ES-I3 (cell line): ENCODE data around the gene ZNF521.

Source experiments
- H3K36me3 ChIP-seq: 2 replicates; pipeline ENCODE4 v1.6.1; 2013; ENCODE audit warnings: mild to moderate bottlenecking, low read length, control low read depth, moderate library complexity; ENCODE audit not compliant: insufficient read depth
- H3K4me1 ChIP-seq: 2 replicates; pipeline ENCODE4 v1.6.1; 2013; ENCODE audit warnings: mild to moderate bottlenecking, control low read depth, low read length; ENCODE audit not compliant: insufficient read depth
- H3K9ac ChIP-seq: 2 replicates; pipeline ENCODE4 v1.6.1; 2013; ENCODE audit warnings: low read depth, mild to moderate bottlenecking, low read length, moderate library complexity
- H3K9me3 ChIP-seq: 2 replicates; pipeline ENCODE4 v1.6.1; 2013; ENCODE audit warnings: mild to moderate bottlenecking, low read length, moderate library complexity; ENCODE audit not compliant: control insufficient read depth, insufficient read depth

The ZNF521 gene

DNA sequence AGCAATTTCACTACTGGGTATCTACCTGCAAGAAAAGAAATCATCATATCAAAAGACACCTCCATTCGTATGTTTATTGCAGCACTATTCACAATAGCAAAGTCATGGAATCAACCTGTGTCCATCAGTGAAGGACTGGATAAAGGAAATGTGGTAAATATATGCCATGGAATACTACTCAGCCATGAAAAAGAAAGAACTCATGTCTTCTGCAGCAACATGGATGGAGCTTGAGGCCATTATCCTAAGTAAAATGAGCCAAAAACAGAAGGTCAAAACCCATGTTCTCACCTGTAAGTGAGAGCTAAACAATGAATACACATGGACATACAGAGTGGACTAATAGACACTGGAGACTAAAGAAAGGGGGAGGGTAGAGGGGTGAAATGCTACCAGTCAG lies 322.2 kb downstream of the ZNF521 start:
- H3K36me3 ChIP-seq: no peaks in the 10 kb centered on the region
- H3K4me1 ChIP-seq: no peaks in the 10 kb centered on the region
- no peak overlapping the region for H3K9ac ChIP-seq
- no peaks in the 10 kb centered on the region for H3K9me3 ChIP-seq

GRCh38 chr18:25019931-25020330 lies 332.0 kb downstream of the ZNF521 start:
- Histone ChIP-seq H3K4me1 (no peaks in the 10 kb centered on the region), H3K36me3 (no peaks in the 10 kb centered on the region), H3K9me3 (no peaks in the 10 kb centered on the region), H3K9ac (no peak overlapping the region)

GRCh38 chr18:25019086-25019860 lies 332.7 kb downstream of the ZNF521 start:
- H3K4me1 ChIP-seq: no peaks in the 10 kb centered on the region
- no peaks in the 10 kb centered on the region for H3K36me3 ChIP-seq
- H3K9me3 ChIP-seq: no peaks in the 10 kb centered on the region
- no peak overlapping the region for H3K9ac ChIP-seq

DNA sequence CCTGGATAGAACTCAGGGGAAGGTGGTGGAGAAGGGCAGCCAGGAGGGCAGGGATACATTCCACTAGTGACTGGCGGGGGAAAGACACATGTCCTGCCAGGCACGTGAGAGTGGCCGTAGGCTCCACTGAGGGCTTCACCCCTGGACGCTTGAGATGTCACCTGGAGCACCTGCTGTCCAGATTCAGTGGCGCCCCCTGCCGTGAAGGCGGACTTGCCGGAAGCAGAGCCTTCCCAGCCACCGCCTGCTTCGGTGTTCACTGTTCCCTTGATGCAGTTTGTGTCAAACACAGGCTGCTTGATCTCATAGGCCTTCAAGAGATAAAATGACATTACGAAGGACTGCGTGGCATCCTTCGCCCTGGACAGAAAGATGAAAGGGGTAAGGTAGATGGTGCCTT lies 335.3 kb downstream of the ZNF521 start:
- no peaks in the 10 kb centered on the region for H3K4me1 ChIP-seq
- H3K9me3 ChIP-seq: no peaks in the 10 kb centered on the region
- H3K36me3 ChIP-seq: no peaks in the 10 kb centered on the region
- no peak overlapping the region for H3K9ac ChIP-seq

GRCh38 chr18:25016181-25016580 lies 335.8 kb downstream of the ZNF521 start:
- H3K9me3 ChIP-seq: no peaks in the 10 kb centered on the region
- H3K9ac ChIP-seq: no peak overlapping the region
- no peaks in the 10 kb centered on the region for H3K4me1 ChIP-seq
- H3K36me3 ChIP-seq: no peaks in the 10 kb centered on the region
